Activated T-cell treated with anti-CD3 and anti-CD28 coated beads, Interleukin-2, amount 50 U/mL, for 72 hours (primary cell): ENCODE measurements around the gene MMP15. TPM values are rescaled to one million over a fixed set of nuclear protein-coding genes. Genes with fewer than 3 reads are reported as not detected.

Source experiments
- ATAC-seq, 2 donors: fragments of 150-1000 bp; cut with Tn5 transposase; replicated peaks in 1 of 2; 2 replicates each; pipeline ENCODE4 v1.10.0; 2021; ENCODE audit warnings: moderate library complexity in 2 of 2, mild to moderate bottlenecking in 1 of 2
- DNase-seq, 2 donors: peaks; one replicate each; pipeline ENCODE4 v3.0.0; 2021 to 2022; ENCODE audit warnings: mixed read lengths in 1 of 2
- H3K27ac Mint-ChIP-seq: one replicate; pipeline ENCODE4 v1.8.0; 2022; ENCODE audit warnings: mild to moderate bottlenecking, moderate library complexity, mixed read lengths
- H3K27me3 Mint-ChIP-seq: one replicate; pipeline ENCODE4 v1.8.0; 2022; ENCODE audit warnings: low read depth, mixed read lengths
- H3K36me3 Mint-ChIP-seq, 2 donors: one replicate each; pipeline ENCODE4 v1.8.0; 2022; ENCODE audit warnings: mixed read lengths in 2 of 2, mild to moderate bottlenecking in 1 of 2; ENCODE audit not compliant: insufficient read depth in 2 of 2
- H3K4me1 Mint-ChIP-seq: one replicate; pipeline ENCODE4 v1.8.0; 2022; ENCODE audit warnings: low read depth, mixed read lengths
- H3K4me3 Mint-ChIP-seq, 2 donors: one replicate each; pipeline ENCODE4 v1.8.0; 2022; ENCODE audit warnings: mild to moderate bottlenecking in 2 of 2, mixed read lengths in 2 of 2, moderate library complexity in 2 of 2
- H3K9me3 Mint-ChIP-seq, 2 donors: one replicate each; pipeline ENCODE4 v1.8.0; 2022; ENCODE audit warnings: mixed read lengths in 2 of 2
- total RNA-seq, 2 donors: library from RNA; stranded (reverse); gene quantifications; one replicate each; pipeline ENCODE4 v1.2.3, GENCODE V29; 2022

Gene MMP15
- total RNA-seq, 2 donors from 2014 or later: 0.76 to 0.84 TPM

DNA sequence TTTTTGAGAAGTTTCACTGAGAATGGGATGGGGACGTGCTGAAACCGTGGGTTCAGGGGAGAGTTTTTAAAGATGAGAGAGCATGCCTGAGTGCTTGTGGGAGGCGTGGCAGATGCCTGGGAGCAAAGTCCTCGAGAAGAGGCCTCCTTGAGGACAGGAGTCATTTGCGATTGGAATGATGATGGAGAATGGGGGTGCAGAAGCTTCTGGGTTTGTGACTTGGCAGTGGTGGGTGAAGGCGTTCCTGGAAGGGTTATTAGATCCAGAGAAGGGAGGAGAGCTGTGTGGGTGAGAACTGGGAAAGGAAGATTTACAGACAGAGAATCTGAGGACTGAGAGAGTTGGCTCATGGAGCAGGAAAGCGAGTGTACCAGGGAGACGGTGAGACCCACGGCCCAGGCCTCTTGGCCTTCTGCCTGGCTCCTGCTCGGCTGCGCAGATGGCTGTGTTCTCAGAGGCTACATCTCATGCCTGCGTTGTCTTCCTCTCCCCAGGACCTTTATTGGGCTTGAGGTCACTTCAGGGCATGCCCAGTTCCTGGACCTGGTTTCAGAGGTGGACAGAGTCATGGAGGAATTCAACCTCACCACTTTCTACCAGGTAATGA is 8.6 kb upstream of the MMP15 start:
- Mint-ChIP-seq H3K27ac (no peak overlapping the region), H3K27me3 (no peaks in the 10 kb centered on the region), H3K36me3 (no peaks in the 10 kb centered on the region), H3K9me3 (no peaks in the 10 kb centered on the region), H3K4me3 (no peak overlapping the region), H3K4me1 (peaks cover 9% of the 10 kb centered on the region)
- no peak for DNase-seq
- no peak for ATAC-seq

GRCh38 chr16:58018803-58019202 is 6.8 kb upstream of the MMP15 start:
- Mint-ChIP-seq H3K27me3 (no peaks in the 10 kb centered on the region), H3K9me3 (no peaks in the 10 kb centered on the region), H3K36me3 (no peaks in the 10 kb centered on the region), H3K4me3 (no peak overlapping the region), H3K27ac (no peak overlapping the region), H3K4me1 (peaks cover 13% of the 10 kb centered on the region)
- ATAC-seq (no peak), DNase-seq (no peak)

GRCh38 chr16:58019866-58020538 is 5.6 kb upstream of the MMP15 start:
- Mint-ChIP-seq H3K27me3 (peaks cover 5% of the 10 kb centered on the region), H3K4me1 (peaks cover 21% of the 10 kb centered on the region), H3K27ac (peak overlapping the region; percentile 13), H3K9me3 (no peaks in the 10 kb centered on the region), H3K4me3 (no peak overlapping the region), H3K36me3 (no peaks in the 10 kb centered on the region)
- no peak for DNase-seq
- no peak for ATAC-seq

- no peaks in the 10 kb centered on the region for H3K9me3 Mint-ChIP-seq
- H3K36me3 Mint-ChIP-seq: no peaks in the 10 kb centered on the region
Observed at GRCh38 chr16:58020628-58021521, 4.7 kb upstream of the MMP15 start.

GRCh38 chr16:58021661-58022551 is 3.6 kb upstream of the MMP15 start:
- no peaks in the 10 kb centered on the region for H3K36me3 Mint-ChIP-seq
- no peak overlapping the region for H3K27ac Mint-ChIP-seq
- H3K9me3 Mint-ChIP-seq: no peaks in the 10 kb centered on the region
- peaks cover 7% of the 10 kb centered on the region for H3K27me3 Mint-ChIP-seq
- H3K4me1 Mint-ChIP-seq: peaks cover 23% of the 10 kb centered on the region
- no peak overlapping the region for H3K4me3 Mint-ChIP-seq
- DNase-seq (no peak), ATAC-seq (no peak)

More at GRCh38 chr16:58020628-58021521, 4.7 kb upstream of the MMP15 start:
- Mint-ChIP-seq H3K4me1 (peaks cover 23% of the 10 kb centered on the region), H3K27ac (peak overlapping the region; percentile 13), H3K4me3 (no peak overlapping the region), H3K27me3 (peaks cover 7% of the 10 kb centered on the region)
- peak; percentile 62 to 64 for DNase-seq
- ATAC-seq: peak in 1 of 2 donors; percentile 33

DNA sequence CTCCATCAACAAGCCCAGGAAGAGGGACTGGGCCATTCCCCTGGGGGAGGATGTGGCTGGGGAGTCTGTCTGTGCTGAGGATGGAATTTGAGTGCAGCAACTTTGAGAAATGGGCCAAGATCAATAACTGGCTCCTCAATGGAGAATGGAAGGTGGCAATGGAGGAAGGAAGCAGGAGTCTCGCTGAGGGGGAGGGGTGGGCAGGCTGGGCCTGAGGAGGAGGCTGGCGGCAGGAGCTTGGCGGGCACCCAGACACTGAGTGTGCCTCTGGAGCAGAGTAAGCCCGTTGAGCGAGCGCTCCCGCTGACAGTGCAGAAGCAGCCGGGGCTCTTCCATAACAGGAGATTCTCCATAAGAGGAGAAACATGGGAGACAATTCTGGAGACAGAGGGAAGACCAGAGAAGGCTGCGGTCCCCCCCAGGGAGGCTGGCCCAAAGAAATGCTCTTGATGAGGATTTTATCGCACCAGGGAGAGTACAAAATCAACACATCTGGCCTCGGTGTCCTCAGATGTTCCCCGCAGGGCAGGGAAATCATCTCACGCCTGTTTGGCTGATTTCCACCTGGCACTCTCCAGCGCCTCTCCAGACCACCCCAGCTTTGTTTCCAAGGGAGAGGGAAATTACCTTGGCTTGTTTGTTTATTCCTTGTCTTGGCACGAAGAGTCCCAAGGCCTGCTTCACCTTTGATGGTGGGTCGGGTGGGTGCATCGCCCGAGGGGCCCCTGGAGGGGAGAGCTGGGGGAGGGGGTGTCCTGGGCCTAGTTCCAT is 2.8 kb upstream of the MMP15 start:
- H3K36me3 Mint-ChIP-seq: no peaks in the 10 kb centered on the region
- H3K4me3 Mint-ChIP-seq: no peak overlapping the region
- no peak for DNase-seq
- H3K9me3 Mint-ChIP-seq: no peaks in the 10 kb centered on the region
- peaks cover 7% of the 10 kb centered on the region for H3K27me3 Mint-ChIP-seq
- H3K27ac Mint-ChIP-seq: no peak overlapping the region
- H3K4me1 Mint-ChIP-seq: peaks cover 23% of the 10 kb centered on the region
- no peak for ATAC-seq

DNA sequence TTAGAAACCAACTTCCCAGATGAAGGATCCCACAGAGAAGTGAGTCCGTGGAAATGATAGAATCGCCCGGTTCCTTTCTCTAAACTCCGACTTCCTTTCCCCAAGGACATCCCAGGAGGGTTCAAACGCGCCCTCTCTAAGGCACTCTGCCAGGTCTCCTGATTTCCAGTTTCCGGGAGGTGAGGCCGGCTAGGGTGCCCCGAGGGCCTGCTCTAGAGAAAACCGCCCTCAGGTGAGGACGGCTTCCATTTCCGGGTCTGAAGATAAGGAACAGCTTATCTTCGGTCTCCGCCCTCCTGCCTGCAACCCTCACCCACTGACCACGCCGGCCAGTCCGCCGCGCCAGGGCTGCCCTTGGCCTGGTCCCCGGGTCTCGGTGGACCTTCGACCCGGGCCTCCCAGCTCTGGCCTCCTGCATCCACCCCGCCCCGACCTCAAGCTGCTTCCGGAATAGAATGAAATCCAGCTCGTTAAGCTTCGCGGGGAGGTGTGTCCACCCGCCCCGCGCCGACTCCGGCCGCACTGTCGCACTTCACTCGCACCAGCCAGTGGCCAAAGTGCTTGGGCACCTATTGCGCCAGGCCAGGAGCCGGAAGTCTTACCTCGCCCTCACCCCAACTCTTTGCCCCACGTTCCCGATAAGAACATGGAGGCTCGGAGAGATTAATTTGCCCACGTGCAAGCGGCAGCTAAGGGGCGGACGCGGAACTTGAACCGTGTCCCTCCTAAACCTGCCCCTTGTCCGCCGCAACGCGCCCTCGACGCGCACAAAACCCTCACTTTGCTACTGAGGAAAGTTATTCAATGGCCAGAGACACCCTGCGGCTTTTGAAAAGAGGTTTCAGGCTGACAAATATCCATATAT is 836 bp upstream of the MMP15 start:
- Mint-ChIP-seq H3K27me3 (peaks cover 7% of the 10 kb centered on the region), H3K9me3 (no peaks in the 10 kb centered on the region), H3K4me1 (peaks cover 23% of the 10 kb centered on the region), H3K27ac (no peak overlapping the region), H3K36me3 (no peaks in the 10 kb centered on the region), H3K4me3 (peak overlapping the region; percentile 86 to 89)
- ATAC-seq: peak; percentile 22 to 26
- DNase-seq: peak; percentile 24 to 35

DNA sequence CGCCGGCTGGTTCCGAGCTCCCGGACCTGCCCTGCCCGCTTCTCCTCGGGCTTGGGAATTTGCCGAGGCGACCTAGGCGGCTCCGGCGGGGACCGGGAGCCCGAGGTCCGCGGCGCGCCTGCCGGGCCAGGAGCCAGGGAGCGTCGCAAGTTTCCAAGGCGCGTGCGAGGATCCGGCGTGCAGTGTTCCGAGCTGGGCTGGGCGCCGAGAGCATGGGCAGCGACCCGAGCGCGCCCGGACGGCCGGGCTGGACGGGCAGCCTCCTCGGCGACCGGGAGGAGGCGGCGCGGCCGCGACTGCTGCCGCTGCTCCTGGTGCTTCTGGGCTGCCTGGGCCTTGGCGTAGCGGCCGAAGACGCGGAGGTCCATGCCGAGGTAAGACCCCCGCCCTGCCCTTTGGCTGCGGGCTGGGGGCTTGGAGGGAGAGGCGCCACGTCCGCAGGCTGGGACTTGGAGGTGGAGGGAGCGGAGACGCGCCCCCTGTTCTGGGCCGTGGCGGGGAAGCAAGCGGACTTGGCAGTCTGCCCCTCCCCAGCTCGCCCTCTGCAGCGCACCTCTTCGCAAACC is 668 bp downstream of the MMP15 start:
- ATAC-seq (peak; percentile 19 to 34), DNase-seq (peak; percentile 23 to 31)
- H3K4me3 Mint-ChIP-seq: peak overlapping the region; percentile 60 to 78

GRCh38 chr16:58026705-58027160 is 1.2 kb downstream of the MMP15 start:
- Mint-ChIP-seq H3K27ac (no peak overlapping the region), H3K4me3 (peak overlapping the region; percentile 60 to 78), H3K27me3 (peaks cover 7% of the 10 kb centered on the region), H3K9me3 (no peaks in the 10 kb centered on the region), H3K4me1 (peaks cover 14% of the 10 kb centered on the region), H3K36me3 (no peaks in the 10 kb centered on the region)
- ATAC-seq: no peak
- peak; percentile 8 to 16 for DNase-seq

More for the DNA sequence above, 668 bp downstream of the MMP15 start:
- H3K4me1 Mint-ChIP-seq: peaks cover 14% of the 10 kb centered on the region
- H3K9me3 Mint-ChIP-seq: no peaks in the 10 kb centered on the region
- H3K27me3 Mint-ChIP-seq: peaks cover 7% of the 10 kb centered on the region
- H3K36me3 Mint-ChIP-seq: no peaks in the 10 kb centered on the region
- H3K27ac Mint-ChIP-seq: no peak overlapping the region

DNA sequence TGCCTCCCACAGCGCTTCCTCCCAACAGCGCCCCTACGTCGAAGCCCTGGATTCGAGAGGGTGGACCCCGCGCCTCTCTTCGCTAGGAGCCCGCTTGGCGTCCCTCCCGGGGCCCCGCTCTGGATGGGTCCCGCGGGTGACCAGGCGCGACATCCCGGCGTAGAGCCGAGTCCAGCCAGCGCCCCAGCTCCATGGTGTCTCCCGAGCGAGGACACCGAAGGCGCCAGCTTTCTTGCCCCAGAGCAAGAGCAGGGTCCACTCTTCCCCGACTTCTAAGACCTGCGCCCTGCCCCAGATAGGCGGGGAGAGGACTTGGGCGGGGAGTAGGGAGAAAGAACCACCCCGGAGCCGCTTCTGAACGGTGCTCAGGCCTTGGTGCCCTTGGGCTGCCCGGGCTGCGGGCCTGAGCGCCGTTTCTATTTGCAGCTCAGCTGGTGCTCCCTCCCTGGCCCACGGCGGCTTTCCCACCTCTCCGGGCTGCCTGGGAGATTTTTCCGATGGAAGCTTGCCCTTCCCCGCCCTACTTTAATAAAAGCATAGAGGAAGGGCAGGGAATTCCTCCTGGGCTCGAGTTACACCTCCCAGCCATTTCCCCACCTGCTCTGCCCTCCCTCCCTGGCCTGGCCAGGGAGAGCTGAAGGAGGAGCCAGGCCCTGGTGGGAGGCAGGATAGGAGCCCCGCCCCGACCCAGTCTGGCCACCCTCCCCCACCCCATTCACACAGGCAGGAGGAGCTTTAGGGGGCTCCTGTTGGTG is 1.8 kb downstream of the MMP15 start:
- H3K4me3 Mint-ChIP-seq: peak overlapping the region in 1 of 2 donors; percentile 78
- peaks cover 7% of the 10 kb centered on the region for H3K27me3 Mint-ChIP-seq
- H3K36me3 Mint-ChIP-seq: no peaks in the 10 kb centered on the region
- H3K4me1 Mint-ChIP-seq: peaks cover 12% of the 10 kb centered on the region
- ATAC-seq: no peak
- no peaks in the 10 kb centered on the region for H3K9me3 Mint-ChIP-seq
- H3K27ac Mint-ChIP-seq: no peak overlapping the region
- DNase-seq: no peak
